Stimulated activated naive CD8-positive, alpha-beta T cell treated with anti-CD3 and anti-CD28 coated beads, Interleukin-15, Interleukin-2, amounts not matched to agents 100 U/mL and 50 U/mL, for 24 hours (primary cell): ENCODE data around the gene AKT1.
"Not testable (repeated sequence)": the region's sequence is repeated elsewhere in the genome, so short reads cannot be mapped to it uniquely, and the experiment has no call there.

ENCODE experiments used
- ATAC-seq: fragments of 150-1000 bp; cut with Tn5 transposase; one replicate; pipeline ENCODE4 v1.10.0; 2021
- DNase-seq: peaks from one replicate; pipeline ENCODE4 v3.0.0; 2021

Gene AKT1

GRCh38 chr14:104818714-104819161 lies 23.2 kb upstream of the AKT1 start:
- no peak for ATAC-seq

GRCh38 chr14:104817930-104818713 lies 22.6 kb upstream of the AKT1 start:
- ATAC-seq (no peak), DNase-seq (no peak)

More at GRCh38 chr14:104818714-104819161, 23.2 kb upstream of the AKT1 start:
- no peak for DNase-seq

GRCh38 chr14:104816616-104816884 lies 21.0 kb upstream of the AKT1 start:
- DNase-seq (no peak), ATAC-seq (no peak)

- not testable (repeated sequence) for ATAC-seq, DNase-seq
Measured at GRCh38 chr14:104814701-104815100, 19.2 kb upstream of the AKT1 start.

- no peak for ATAC-seq
- no peak for DNase-seq
Measured at GRCh38 chr14:104813286-104813685, 17.7 kb upstream of the AKT1 start.

GRCh38 chr14:104810316-104810715 lies 14.8 kb upstream of the AKT1 start:
- DNase-seq, result no peak
- no peak for ATAC-seq

- no peak for ATAC-seq
- no peak for DNase-seq
Measured at GRCh38 chr14:104808456-104808855, 12.9 kb upstream of the AKT1 start.

- no peak for DNase-seq
- no peak for ATAC-seq
Measured at GRCh38 chr14:104806625-104807465, 11.3 kb upstream of the AKT1 start.

GRCh38 chr14:104805941-104806624 lies 10.5 kb upstream of the AKT1 start:
- ATAC-seq, result no peak
- DNase-seq, result no peak

- ATAC-seq (no peak), DNase-seq (no peak)
Measured at GRCh38 chr14:104805326-104805678, 9.8 kb upstream of the AKT1 start.

- ATAC-seq, result no peak
- no peak for DNase-seq
Measured at GRCh38 chr14:104804481-104805325, 9.2 kb upstream of the AKT1 start.

- DNase-seq (no peak), ATAC-seq (no peak)
Measured at GRCh38 chr14:104803912-104804410, 8.4 kb upstream of the AKT1 start.

GRCh38 chr14:104803280-104803911 lies 7.8 kb upstream of the AKT1 start:
- no peak for DNase-seq

GRCh38 chr14:104802394-104803184 lies 7.0 kb upstream of the AKT1 start:
- DNase-seq, result no peak
- ATAC-seq, result no peak

More at GRCh38 chr14:104803280-104803911, 7.8 kb upstream of the AKT1 start:
- no peak for ATAC-seq

GRCh38 chr14:104801520-104802393 lies 6.2 kb upstream of the AKT1 start:
- DNase-seq, result no peak
- no peak for ATAC-seq

GRCh38 chr14:104800771-104801519 lies 5.4 kb upstream of the AKT1 start, which contains the start of gene ZBTB42:
Gene ZBTB42 (plus strand): TSS chr14:104801101. CDS start chr14:104801198, 97 bp downstream.
- ATAC-seq, result peak; percentile 46

GRCh38 chr14:104800015-104800770 lies 4.6 kb upstream of the AKT1 start:
- DNase-seq (peak; percentile 85), ATAC-seq (peak; percentile 66)

More at GRCh38 chr14:104800771-104801519, 5.4 kb upstream of the AKT1 start, which contains the start of gene ZBTB42:
- peak; percentile 68 for DNase-seq
